CD4-positive, alpha-beta memory T cell (primary cell): Measurements from ENCODE around the gene PPARG. TPM values are rescaled to one million over a fixed set of nuclear protein-coding genes. Genes with fewer than 3 reads are reported as not detected.

Experiments
- CTCF ChIA-PET: fragments of 350-600 bp; sonication (Branson Sonifier 250); formaldehyde crosslinking; loops from one replicate; lab custom pipeline; 2021; ENCODE audit warnings: inconsistent platforms; ENCODE audit not compliant: partially characterized antibody; lab: Charles Lee
- POLR2A ChIA-PET: fragments of 350-600 bp; sonication (Branson Sonifier 250); formaldehyde crosslinking; loops from one replicate; lab custom pipeline; 2021; ENCODE audit not compliant: partially characterized antibody; lab: Charles Lee
- DNase-seq, 5 donors: peaks; one replicate each; pipeline versions ENCODE4 v3.0.0 to v3.0.0-alpha.2; 2020 to 2022; ENCODE audit warnings: mixed read lengths in 1 of 5
- H3K27ac ChIP-seq: one replicate; pipeline ENCODE4 v1.7.0; 2013; ENCODE audit warnings: low read depth, low read length
- H3K27me3 ChIP-seq: 2 replicates; pipeline ENCODE4 v1.7.0; 2013; ENCODE audit warnings: mild to moderate bottlenecking, low read length, moderate library complexity; ENCODE audit not compliant: insufficient read depth
- H3K36me3 ChIP-seq: 2 replicates; pipeline ENCODE4 v1.7.0; 2013; ENCODE audit warnings: mild to moderate bottlenecking, low read length, moderate library complexity; ENCODE audit not compliant: insufficient read depth
- H3K4me1 ChIP-seq: 2 replicates; pipeline ENCODE4 v1.7.0; 2013; ENCODE audit warnings: mild to moderate bottlenecking, low read length, moderate library complexity; ENCODE audit not compliant: insufficient read depth
- H3K4me3 ChIP-seq, 2 donors: one replicate each; pipeline ENCODE4 v1.7.0; 2013; ENCODE audit warnings: low read length in 2 of 2, mild to moderate bottlenecking in 1 of 2
- H3K9me3 ChIP-seq, 2 donors: one replicate each; pipeline ENCODE4 v1.7.0; 2013; ENCODE audit warnings: low read length in 2 of 2, control low read depth in 1 of 2; ENCODE audit not compliant: control insufficient read depth in 1 of 2
- H3K27ac Mint-ChIP-seq, 7 donors: one replicate each; pipeline ENCODE4 v1.8.0; 2020 to 2021; ENCODE audit warnings: mixed read lengths in 7 of 7, mild to moderate bottlenecking in 6 of 7, inconsistent platforms in 3 of 7, moderate library complexity in 3 of 7
- H3K27me3 Mint-ChIP-seq, 2 donors: one replicate each; pipeline ENCODE4 v1.8.0; 2020 to 2021; ENCODE audit warnings: mixed read lengths in 2 of 2
- H3K36me3 Mint-ChIP-seq, 2 donors: one replicate each; pipeline ENCODE4 v1.8.0; 2020 to 2021; ENCODE audit warnings: mixed read lengths in 2 of 2, inconsistent platforms in 1 of 2, mild to moderate bottlenecking in 1 of 2
- H3K4me1 Mint-ChIP-seq, 4 donors: one replicate each; pipeline ENCODE4 v1.8.0; 2020 to 2021; ENCODE audit warnings: mixed read lengths in 4 of 4, mild to moderate bottlenecking in 1 of 4
- H3K4me3 Mint-ChIP-seq, 8 donors: one replicate each; pipeline ENCODE4 v1.8.0; 2020 to 2021; ENCODE audit warnings: mixed read lengths in 8 of 8, mild to moderate bottlenecking in 7 of 8, moderate library complexity in 6 of 8, inconsistent platforms in 3 of 8
- H3K9me3 Mint-ChIP-seq, 8 donors: one replicate each; pipeline ENCODE4 v1.8.0; 2020 to 2021; ENCODE audit warnings: mixed read lengths in 8 of 8, mild to moderate bottlenecking in 5 of 8, inconsistent platforms in 3 of 8, moderate library complexity in 1 of 8
- intact Hi-C: fragments of 100-400 bp; cut with micrococcal nuclease; formaldehyde crosslinking; loops from one replicate; pipeline ENCODE4 v1.15.1; 2023
- polyA plus RNA-seq, 2 donors: library from polyadenylated mRNA; unstranded; fragments of 300-500 nt; fragmentation: Illumina TruSeq; gene quantifications; one replicate each; pipeline ENCODE4 v1.2.3, GENCODE V29; 2021
- total RNA-seq, 2 experiments: library from RNA; stranded (reverse); gene quantifications; one replicate each; pipeline ENCODE4 v1.2.3, GENCODE V29; 2021

Gene PPARG
- total and polyA plus RNA-seq, 4 experiments from 2014 or later, result 0.29 to 0.99 (median 0.83) TPM; not detected in 1

DNA sequence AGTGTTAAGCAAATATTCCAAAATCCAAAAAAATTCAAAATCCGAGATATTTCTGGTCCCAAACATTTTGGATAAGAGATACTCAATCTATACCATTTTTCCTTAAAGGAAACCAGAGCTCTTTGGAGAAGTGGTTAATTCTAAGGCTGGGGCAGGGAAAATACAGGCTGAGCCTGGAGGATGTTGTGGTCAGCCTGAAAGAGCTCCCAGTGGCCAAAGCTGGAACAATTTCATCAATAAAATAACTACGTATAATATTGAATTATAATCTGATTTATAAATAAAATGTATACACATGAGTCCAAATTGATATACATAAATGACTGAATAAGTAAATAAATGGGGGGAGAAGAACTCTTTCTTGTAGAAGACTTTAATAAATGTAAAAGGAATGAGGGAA lies 24.6 kb downstream of the PPARG start:
- no peaks in the 10 kb centered on the region for H3K27me3 ChIP-seq
- no peaks in the 10 kb centered on the region for H3K36me3 ChIP-seq
- Mint-ChIP-seq H3K27me3 (peaks cover 4 to 6% of the 10 kb centered on the region in 2 donors), H3K27ac (no peak overlapping the region), H3K36me3 (no peaks in the 10 kb centered on the region), H3K4me3 (no peak overlapping the region), H3K4me1 (no peaks in the 10 kb centered on the region), H3K9me3 (no peaks in the 10 kb centered on the region)
- no peaks in the 10 kb centered on the region for H3K9me3 ChIP-seq
- H3K4me1 ChIP-seq, result no peaks in the 10 kb centered on the region
- H3K27ac ChIP-seq, result no peak overlapping the region
- intact Hi-C loops, result no loop called here
- POLR2A ChIA-PET, result no interaction called here
- no peak overlapping the region for H3K4me3 ChIP-seq
- DNase-seq, result no peak
- CTCF ChIA-PET, result interaction anchor here (0.6 kb wide), 1 partner anchor 166 kb away, joined by 4 read pairs; no protein-coding TSS in a partner anchor

DNA sequence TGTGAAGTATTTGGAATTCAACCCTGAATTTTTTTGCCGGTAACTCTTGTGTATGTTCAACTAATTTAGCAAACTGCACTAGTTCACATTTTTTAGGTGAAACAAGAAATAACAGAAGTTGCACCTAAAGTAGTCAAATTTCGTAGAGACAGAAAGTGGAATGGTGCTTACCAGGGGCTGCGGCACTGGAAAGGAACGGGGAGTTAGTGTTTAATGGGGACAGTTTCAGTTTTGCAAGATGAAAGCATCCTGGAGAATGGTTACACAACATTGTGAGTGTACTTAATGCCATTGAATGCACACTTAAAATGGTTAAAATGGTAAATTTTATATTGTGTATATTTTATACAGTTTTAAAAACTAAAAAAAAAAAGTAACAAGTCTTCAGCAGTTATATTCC lies 27.4 kb downstream of the PPARG start:
- Mint-ChIP-seq H3K9me3 (no peaks in the 10 kb centered on the region), H3K36me3 (no peaks in the 10 kb centered on the region), H3K4me3 (no peak overlapping the region), H3K27me3 (peaks cover 2 to 4% of the 10 kb centered on the region in 2 donors), H3K4me1 (no peaks in the 10 kb centered on the region), H3K27ac (peak overlapping the region in 1 of 7 donors; percentile 46)
- Histone ChIP-seq H3K9me3 (no peaks in the 10 kb centered on the region), H3K27me3 (no peaks in the 10 kb centered on the region), H3K4me3 (no peak overlapping the region), H3K4me1 (no peaks in the 10 kb centered on the region), H3K36me3 (no peaks in the 10 kb centered on the region), H3K27ac (no peak overlapping the region)
- no peak for DNase-seq
- ChIA-PET POLR2A (no interaction called here), CTCF (no interaction called here)
- intact Hi-C loops, result no loop called here

DNA sequence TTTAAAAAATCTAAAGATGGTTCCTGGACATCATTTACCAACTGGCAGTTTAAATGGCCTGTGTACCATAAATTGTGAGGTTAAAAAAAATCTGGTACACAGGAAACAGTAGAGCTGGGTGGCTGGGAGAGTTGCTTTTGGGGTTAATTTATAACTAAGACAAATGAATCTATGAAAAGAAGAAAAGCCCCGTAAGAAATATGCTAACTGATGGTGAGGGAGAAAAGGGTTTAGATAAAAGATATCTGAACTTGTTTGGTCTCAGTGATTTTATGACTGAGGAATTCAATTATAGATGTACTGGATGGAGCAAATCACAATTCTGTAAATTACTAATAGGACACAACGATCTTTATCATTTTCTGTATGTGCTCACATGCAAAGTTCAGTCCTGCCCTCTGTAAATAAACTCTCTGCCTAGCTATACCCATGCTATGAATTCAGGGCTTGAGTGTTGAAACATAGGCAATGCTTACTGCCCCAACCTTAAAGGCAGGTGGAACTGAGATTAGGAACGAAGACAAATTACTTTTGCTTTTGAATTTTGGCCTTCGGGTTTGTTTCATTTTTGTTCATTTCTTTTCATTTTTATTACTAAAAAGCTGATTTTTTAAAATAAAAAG lies 28.0 kb downstream of the PPARG start:
- intact Hi-C loops, result no loop called here
- Mint-ChIP-seq H3K4me3 (no peak overlapping the region), H3K4me1 (no peaks in the 10 kb centered on the region), H3K27ac (peak overlapping the region in 1 of 7 donors; percentile 6), H3K36me3 (no peaks in the 10 kb centered on the region), H3K27me3 (peaks cover 2 to 4% of the 10 kb centered on the region in 2 donors), H3K9me3 (no peaks in the 10 kb centered on the region)
- DNase-seq, result no peak
- H3K4me1 ChIP-seq, result no peaks in the 10 kb centered on the region
- no peak overlapping the region for H3K4me3 ChIP-seq
- ChIA-PET POLR2A (no interaction called here), CTCF (no interaction called here)
- no peaks in the 10 kb centered on the region for H3K9me3 ChIP-seq
- H3K36me3 ChIP-seq, result no peaks in the 10 kb centered on the region
- no peak overlapping the region for H3K27ac ChIP-seq
- no peaks in the 10 kb centered on the region for H3K27me3 ChIP-seq

DNA sequence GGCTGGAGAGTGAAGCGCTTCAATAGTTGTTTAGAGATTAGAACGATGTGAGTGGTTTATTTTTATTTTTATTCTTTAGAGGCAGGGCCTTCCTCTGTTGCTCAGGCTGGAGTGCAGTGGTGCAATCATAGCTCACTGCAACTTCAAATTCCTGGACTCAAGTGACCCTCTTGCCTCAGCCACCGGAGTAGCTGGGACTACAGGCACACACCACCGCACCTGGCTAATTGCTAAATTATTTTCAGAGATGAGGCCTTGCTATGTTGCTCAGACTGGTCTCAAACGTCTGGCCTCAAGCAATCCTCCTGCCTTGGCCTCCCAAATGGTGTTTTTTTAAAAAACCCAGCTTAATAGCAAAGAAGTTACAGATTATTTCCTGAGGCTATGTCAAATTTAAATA lies 29.0 kb downstream of the PPARG start:
- Histone ChIP-seq H3K4me3 (no peak overlapping the region), H3K27me3 (no peaks in the 10 kb centered on the region), H3K36me3 (no peaks in the 10 kb centered on the region), H3K9me3 (no peaks in the 10 kb centered on the region), H3K4me1 (no peaks in the 10 kb centered on the region), H3K27ac (no peak overlapping the region)
- H3K4me1 Mint-ChIP-seq, result no peaks in the 10 kb centered on the region
- ChIA-PET CTCF (no interaction called here), POLR2A (no interaction called here)
- DNase-seq, result no peak
- intact Hi-C loops, result no loop called here
- no peaks in the 10 kb centered on the region for H3K36me3 Mint-ChIP-seq
- no peaks in the 10 kb centered on the region for H3K9me3 Mint-ChIP-seq
- peaks cover 2 to 8% of the 10 kb centered on the region in 2 donors for H3K27me3 Mint-ChIP-seq
- H3K27ac Mint-ChIP-seq, result no peak overlapping the region
- H3K4me3 Mint-ChIP-seq, result no peak overlapping the region

DNA sequence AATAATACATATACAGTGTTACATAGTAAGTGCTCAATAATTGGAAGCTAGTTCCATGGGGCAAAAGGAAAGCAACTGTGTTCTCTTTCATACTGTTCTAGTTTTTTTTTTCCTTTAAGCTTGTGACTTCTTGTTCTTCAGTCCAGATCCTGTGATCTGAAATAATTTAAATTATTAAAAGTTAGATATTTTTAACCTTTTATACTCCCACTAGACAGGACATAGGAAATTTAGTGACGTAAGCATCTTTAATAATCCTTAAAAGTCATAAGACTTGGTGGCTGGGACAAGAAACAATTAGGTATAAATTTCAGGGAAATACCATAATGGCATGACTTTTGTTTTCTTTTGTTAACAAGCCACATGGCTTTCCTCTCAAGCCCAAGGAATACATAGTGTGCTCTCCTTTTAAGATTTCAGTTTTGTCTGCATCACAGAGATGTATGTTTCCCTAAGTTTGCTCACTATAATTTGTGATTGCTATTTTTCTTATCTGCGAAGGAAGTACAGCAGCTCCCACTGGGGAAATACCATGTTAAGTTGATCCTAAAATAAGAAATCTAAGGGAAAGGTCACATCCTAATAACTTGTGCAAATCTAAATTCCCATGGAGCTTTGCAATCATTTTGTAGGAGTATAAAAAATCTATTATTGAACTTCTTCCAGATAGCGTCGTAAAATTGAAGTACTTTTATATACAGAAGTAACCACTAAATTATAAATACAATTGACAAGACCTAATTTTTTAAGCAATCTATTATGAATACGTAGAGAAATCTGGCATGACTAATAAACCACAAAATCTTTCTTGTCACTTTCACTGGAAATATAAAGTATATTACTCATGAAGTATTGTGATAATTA lies 30.1 kb downstream of the PPARG start:
- H3K36me3 ChIP-seq, result no peaks in the 10 kb centered on the region
- ChIA-PET POLR2A (no interaction called here), CTCF (no interaction called here)
- intact Hi-C loops, result no loop called here
- Mint-ChIP-seq H3K27me3 (peaks cover 2 to 12% of the 10 kb centered on the region in 2 donors), H3K9me3 (no peaks in the 10 kb centered on the region), H3K36me3 (no peaks in the 10 kb centered on the region), H3K4me3 (no peak overlapping the region), H3K4me1 (no peaks in the 10 kb centered on the region), H3K27ac (no peak overlapping the region)
- H3K9me3 ChIP-seq, result no peaks in the 10 kb centered on the region
- no peaks in the 10 kb centered on the region for H3K27me3 ChIP-seq
- DNase-seq, result no peak
- no peaks in the 10 kb centered on the region for H3K4me1 ChIP-seq
- H3K27ac ChIP-seq, result no peak overlapping the region
- no peak overlapping the region for H3K4me3 ChIP-seq

DNA sequence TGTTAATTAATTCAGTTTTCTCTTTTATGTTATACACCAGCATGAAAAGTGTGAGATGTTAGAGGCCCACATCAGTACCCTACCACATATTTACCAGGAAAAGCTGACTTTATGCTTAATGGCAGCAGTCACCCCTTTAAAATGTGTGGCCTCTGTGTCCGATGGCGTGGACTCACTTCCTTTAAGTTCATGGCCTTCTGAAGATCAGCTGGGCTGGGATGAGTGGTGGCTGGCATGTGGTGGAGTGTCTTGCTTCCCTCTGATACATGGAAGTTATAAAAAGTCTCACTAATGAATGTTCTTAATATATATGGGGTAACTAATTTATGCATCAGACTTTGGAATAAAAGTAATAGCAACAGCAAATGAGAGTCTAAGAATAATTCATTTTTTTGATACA lies 32.1 kb downstream of the PPARG start:
- H3K4me3 ChIP-seq, result no peak overlapping the region
- no peaks in the 10 kb centered on the region for H3K4me1 Mint-ChIP-seq
- no peak for DNase-seq
- no peaks in the 10 kb centered on the region for H3K27me3 ChIP-seq
- ChIA-PET POLR2A (no interaction called here), CTCF (no interaction called here)
- no peaks in the 10 kb centered on the region for H3K9me3 ChIP-seq
- no peak overlapping the region for H3K4me3 Mint-ChIP-seq
- H3K9me3 Mint-ChIP-seq, result no peaks in the 10 kb centered on the region
- H3K4me1 ChIP-seq, result no peaks in the 10 kb centered on the region
- no peak overlapping the region for H3K27ac ChIP-seq
- H3K27me3 Mint-ChIP-seq, result peaks cover 0 to 11% of the 10 kb centered on the region in 2 donors
- H3K36me3 Mint-ChIP-seq, result no peaks in the 10 kb centered on the region
- intact Hi-C loops, result no loop called here
- no peaks in the 10 kb centered on the region for H3K36me3 ChIP-seq
- no peak overlapping the region for H3K27ac Mint-ChIP-seq

DNA sequence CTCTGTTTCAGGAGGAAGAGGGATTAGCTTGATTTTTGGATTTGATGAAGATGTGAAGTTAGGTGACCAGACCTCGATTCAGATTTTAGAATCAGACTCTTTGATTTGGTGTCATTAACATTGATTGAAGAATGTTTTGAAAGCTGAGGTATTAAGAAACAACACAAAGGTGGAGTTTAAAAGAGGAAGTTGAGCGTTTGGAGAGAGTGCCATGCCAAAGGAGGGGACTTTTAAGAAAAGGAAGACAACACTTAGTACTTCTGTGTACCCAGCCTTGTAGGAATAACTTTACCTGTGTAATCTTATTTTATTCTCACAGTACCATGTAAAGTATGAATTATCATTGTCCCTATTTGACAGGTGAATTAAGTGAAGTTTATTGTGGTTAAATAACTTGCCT lies 34.4 kb downstream of the PPARG start:
- intact Hi-C loops, result no loop called here
- Histone ChIP-seq H3K27ac (no peak overlapping the region), H3K4me1 (no peaks in the 10 kb centered on the region), H3K27me3 (no peaks in the 10 kb centered on the region), H3K36me3 (no peaks in the 10 kb centered on the region), H3K9me3 (no peaks in the 10 kb centered on the region), H3K4me3 (no peak overlapping the region)
- no peaks in the 10 kb centered on the region for H3K36me3 Mint-ChIP-seq
- H3K9me3 Mint-ChIP-seq, result no peaks in the 10 kb centered on the region
- no peak overlapping the region for H3K4me3 Mint-ChIP-seq
- peaks cover 0 to 13% of the 10 kb centered on the region in 2 donors for H3K27me3 Mint-ChIP-seq
- DNase-seq, result no peak
- H3K4me1 Mint-ChIP-seq, result no peaks in the 10 kb centered on the region
- ChIA-PET POLR2A (no interaction called here), CTCF (no interaction called here)
- no peak overlapping the region for H3K27ac Mint-ChIP-seq
